ENCODE results near the gene ASIP.
"Not testable (repeated sequence)": the region's sequence is repeated elsewhere in the genome, so short reads cannot be mapped to it uniquely, and the experiment has no call there.

ASIP gene

DNA sequence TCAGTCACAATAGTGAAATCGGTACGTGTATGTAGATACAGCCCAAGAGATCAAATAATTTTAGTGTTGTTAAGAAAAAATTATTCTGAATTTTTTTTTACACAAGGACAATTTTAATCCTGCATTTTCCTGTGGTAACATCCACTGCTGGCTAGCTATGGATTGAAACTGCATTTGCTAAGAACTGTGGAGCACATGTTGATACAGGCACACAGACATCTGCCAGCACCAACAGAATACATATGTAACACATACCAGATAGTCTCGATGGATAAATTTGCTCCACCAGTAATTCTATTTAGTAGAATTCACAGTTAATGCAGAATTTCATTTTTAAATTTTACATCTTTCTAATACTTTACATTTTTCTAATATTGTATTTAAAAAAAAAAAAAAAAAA, 2.2 kb downstream of the ASIP start:
- DNase-seq = no peak

GRCh38 chr20:34246126-34246626, 5.0 kb downstream of the ASIP start:
- no peak for DNase-seq

DNA sequence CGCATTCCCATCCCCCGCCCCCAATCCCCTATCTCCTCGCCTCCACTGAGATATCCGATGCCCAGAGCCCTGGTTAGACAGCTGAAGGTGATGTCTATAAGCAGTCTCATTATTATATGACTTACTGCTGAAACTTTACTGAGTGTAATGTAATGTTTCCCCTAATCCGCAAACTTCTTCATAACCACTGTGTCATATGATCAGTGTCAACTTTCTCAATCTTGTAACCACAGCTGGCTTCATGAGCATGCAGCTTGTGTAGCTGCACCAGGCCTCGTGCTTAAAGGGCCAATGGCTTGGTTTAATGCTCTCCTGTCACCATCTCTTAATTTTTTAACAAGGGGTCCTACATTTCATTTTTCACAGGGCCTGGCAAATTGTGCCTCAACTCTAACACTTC, 8.1 kb downstream of the ASIP start:
- DNase-seq = no peak

- DNase-seq = no peak
Measured at GRCh38 chr20:34250005-34250404, 8.8 kb downstream of the ASIP start.

GRCh38 chr20:34251619-34252018, 10.4 kb downstream of the ASIP start:
- DNase-seq = no peak

GRCh38 chr20:34252431-34253086, 11.3 kb downstream of the ASIP start:
- not testable (repeated sequence) for DNase-seq

DNA sequence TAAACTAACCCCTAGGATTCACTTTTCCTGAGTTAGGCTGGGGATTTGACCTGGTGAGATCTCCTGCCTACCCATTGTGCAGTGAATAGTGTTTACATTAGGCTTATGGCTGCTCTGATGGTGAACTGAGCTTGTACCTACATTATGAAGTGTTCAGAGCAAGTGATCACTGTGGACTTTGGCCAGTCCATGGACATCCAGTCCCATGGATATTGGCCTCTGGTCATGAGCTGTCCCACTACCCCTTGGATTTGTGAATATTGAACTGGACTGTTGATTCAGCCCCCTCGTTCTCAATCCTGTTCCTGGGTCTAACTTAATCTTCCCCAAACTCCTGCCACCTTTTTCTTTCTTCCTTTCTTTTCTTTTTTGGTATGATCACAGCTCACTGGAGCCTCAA, 13.8 kb downstream of the ASIP start:
- DNase-seq = no peak

DNA sequence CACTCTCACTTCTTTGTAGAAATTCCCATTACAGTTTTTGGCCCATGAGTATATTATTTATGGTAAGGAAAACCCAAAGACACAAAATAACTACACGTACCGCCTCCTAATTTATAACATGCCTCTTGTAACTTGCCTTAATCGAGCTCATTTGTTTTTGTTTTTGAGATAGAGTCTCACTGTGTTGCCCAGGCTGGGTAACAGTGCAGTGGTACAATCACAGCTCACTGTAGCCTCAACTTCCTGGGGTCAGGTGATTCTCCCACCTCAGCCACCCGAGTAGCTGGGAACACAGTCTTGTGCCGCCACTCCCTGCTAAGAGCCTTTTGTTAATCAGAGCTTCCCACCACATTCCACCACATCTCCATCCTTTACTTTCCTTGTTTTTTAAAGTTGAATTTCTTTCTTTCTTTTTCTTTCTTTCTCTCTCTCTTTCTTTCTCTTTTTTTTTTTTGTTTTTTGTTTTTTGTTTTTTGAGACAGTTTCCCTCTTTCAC, 15.5 kb downstream of the ASIP start:
- DNase-seq = no peak

- no peak for DNase-seq
Measured at GRCh38 chr20:34260208-34260942, 19.2 kb downstream of the ASIP start.

DNA sequence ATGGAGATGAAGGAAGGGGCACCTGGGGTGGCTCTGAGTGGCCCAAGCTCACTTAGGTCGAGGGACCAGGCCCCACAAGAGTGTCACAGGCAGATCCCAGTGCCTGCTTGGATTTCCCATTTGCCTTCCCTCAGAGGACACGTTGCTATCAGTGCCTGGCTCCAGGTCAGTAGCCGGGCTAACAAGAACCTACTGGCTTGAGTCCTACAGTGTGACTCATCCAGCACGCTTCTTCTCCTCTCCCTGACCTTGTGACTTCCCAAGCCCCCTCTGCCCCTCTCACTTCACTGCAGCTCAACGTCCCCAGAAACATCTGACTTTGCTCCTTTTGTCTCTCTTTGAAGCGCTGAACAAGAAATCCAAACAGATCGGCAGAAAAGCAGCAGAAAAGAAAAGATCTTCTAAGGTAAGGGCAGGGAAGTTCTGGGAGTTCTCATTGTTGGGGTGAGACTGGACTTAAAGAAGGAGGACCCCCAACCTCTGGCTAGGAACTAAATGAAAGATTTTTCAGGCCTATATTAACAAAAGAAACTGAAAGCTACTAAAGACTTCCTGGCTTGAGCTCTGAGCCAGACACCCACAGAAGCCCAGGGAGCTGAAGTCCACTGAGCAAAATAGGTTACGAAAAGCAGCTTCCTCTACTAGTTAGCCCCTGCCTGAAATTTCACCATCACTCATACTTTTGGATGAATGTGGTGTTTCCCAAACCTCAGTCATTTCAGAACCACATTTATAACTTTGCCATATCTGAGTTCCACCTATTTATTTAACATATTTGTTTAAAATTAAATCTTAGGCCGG, 21.5 kb downstream of the ASIP start:
- no peak for DNase-seq

DNA sequence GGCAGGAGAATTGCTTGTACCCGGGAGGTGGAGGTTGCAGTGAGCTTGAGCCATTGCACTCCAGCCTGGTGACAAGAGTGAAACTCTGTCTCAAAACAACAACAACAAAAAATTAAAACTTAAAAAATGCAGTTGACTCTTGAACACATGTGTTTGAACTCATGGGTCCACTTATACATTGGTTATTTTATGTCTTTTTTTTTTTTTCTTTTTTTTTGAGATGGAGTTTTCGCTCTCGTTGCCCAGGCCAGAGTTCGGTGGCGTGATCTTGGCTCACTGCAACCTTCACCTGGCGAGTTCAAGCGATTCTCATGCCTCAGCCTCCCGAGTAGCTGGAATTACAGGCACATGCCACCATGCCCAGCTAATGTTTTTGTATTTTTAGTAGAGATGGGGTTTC, 22.2 kb downstream of the ASIP start:
- DNase-seq = not testable (repeated sequence)

GRCh38 chr20:34264141-34264540, 22.9 kb downstream of the ASIP start:
- no peak for DNase-seq

GRCh38 chr20:34268145-34268544, 26.9 kb downstream of the ASIP start:
- no peak for DNase-seq

DNA sequence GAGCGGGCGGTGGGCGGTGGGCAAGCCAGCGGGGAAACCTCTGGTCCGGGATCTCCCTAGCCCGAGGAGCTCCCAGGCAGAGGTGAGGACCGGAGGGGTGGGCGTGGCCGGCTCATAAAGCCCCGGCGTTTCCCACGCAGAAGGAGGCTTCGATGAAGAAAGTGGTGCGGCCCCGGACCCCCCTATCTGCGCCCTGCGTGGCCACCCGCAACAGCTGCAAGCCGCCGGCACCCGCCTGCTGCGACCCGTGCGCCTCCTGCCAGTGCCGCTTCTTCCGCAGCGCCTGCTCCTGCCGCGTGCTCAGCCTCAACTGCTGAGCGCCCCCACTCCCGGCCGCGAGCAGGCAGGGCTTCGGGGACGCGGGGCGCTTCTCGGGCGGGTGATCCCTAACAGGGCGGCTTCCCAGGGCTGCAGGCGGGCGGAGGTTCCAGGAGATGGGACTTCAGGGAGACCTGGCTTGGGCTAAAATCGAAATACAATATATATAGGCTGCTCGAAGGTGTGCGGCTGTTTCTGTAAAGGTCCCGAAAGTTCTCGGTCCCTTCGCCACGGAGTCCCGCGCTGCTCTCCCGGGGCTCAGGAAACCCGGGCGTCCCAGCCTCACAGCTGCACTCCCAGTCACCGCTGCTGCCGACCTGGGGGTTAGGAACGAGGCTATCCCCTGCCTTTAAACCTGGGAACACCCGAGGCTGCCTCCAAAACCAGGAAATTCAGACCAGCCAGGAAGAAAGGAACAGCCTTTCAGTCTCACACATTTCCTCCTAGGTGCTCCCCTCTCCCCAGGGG, 27.8 kb downstream of the ASIP start:
- peak; percentile 48 for DNase-seq

DNA sequence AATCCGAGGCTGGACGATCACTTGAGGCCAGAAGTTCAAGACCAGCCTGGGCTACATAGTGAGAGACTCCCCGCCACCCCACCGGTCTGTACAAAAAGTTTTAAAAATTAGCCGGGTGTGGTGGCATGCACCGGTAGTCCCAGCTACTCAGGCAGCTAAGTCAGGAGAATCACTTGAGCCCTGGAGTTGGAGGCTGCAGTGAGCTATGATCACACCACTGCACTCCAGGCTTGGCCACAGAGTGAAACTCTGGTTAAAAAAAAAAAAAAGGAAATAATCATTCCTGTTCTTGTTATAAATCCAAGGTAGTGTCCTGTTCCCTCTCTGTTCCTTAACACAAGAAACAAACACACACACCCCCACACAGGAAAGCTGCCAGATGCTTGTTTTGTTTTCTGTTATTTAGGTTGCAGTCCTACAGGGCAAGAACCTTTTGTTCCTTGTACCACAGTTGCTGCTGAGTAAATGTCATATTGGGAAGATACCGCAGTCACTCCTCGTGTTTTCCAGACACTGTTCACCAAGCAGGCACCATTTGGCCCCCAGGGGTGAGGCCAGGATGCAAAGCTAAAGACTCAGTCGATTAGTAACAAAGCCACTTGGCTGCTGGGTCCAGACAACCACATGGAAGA, 28.9 kb downstream of the ASIP start:
- DNase-seq = no peak

GRCh38 chr20:34271956-34272355, 30.7 kb downstream of the ASIP start:
- no peak for DNase-seq

DNA sequence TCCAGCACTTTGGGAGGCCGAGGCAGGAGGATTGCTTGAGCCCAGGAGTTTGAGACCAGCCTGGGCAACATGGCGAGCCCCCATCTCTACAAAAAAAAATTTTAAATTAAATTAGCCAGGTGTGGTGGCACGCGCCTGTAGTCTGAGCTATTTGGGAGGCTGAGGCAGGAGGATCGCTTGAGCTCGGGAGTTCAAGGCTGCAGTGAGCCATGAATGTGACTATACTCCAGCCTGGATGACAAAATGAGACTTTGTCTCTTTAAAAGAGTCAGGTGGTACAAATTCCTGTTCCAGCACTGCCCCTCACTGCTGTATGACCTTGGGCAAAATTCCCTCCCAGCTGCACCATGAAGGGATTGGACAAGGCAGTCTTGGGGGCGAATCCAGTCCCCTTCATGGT, 33.5 kb downstream of the ASIP start:
- DNase-seq = no peak

DNA sequence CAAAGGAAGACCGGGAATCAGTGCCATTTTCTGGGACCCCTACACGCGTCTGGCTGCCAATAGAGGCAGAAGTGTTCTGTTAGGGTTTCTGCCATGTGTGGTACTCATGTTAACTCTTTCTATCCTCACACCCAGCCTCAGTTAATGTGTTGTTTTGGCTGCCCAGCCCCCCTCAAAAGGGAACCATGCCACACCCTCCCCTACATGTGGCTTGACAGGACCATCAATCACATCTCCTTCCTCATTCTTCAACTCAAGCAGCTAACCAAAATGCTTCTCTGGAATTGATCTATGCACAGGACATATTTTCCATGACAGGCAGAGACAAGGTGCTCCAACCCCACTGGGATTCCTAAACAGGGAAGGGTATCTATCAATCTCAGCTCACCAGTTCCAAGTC, 40.0 kb downstream of the ASIP start:
- DNase-seq = no peak

DNA sequence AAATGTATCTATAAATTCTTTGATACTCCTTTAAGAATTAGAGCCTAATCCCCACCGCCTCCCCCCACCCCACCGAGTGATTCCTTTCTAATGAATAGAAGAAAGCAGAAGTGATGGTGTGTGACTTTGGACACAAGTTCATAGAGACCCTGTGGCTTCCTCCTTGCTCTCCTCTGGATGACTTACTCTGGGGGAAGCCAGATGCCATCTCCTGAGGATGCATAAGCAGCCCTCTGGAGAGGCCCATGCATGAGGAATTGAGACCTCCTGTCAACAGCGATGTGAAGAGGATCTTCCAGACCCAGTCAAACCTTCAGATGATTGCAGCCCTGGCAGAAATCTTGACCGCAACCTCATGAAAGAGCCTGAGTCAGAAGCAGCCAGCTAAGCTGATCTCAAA, 40.8 kb downstream of the ASIP start:
- no peak for DNase-seq

GRCh38 chr20:34283844-34284243, 42.6 kb downstream of the ASIP start:
- DNase-seq = no peak

DNA sequence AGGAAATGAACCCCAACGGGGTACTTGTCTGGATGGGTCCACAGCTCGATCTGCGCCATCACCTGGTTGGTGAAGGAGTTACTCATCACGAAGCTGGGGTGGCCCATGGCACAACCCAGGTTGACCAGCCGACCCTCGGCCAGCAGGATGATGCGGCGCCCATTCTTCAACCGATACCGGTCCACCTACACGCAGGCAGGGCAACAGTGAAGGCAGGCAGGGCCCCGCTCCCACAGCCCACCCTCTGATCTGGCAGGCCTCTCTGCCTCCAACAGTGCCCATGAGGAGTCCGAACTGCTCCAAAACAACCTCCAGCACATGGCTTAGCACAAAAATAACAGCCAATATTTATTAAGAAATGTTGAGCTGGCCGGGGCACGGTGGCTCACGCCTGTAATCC, 44.2 kb downstream of the ASIP start:
- no peak for DNase-seq

- not testable (repeated sequence) for DNase-seq
Measured at GRCh38 chr20:34287500-34287899, 46.3 kb downstream of the ASIP start.
